Neural cell (in vitro differentiated cells): ENCODE results near the gene TRPM7.

ENCODE experiments used
- EP300 ChIP-seq: fragments of 450-650 bp; conservative IDR thresholded peaks from 2 replicates; pipeline ENCODE4 v1.6.1; 2014; ENCODE audit warnings: antibody characterized with exemption, mild to moderate bottlenecking, moderate library complexity; ENCODE audit not compliant: poor library complexity, severe bottlenecking
- RAD21 ChIP-seq: fragments of 450-650 bp; conservative IDR thresholded peaks from 2 replicates; pipeline ENCODE4 v1.6.1; 2014; ENCODE audit warnings: antibody characterized with exemption, mild to moderate bottlenecking, moderate library complexity
- TAF1 ChIP-seq: IDR thresholded peaks from 2 replicates; pipeline ENCODE4 v1.6.1; 2012; ENCODE audit warnings: low read depth
- TF ChIP-seq, protein P1 (sequence below): fragments of 450-650 bp; IDR thresholded peaks from 2 replicates; pipeline ENCODE4 v1.5.1; 2014; ENCODE audit warnings: antibody characterized with exemption, mild to moderate bottlenecking, moderate library complexity; ENCODE audit not compliant: poor library complexity, severe bottlenecking
- TF ChIP-seq, protein P2 (sequence below): IDR thresholded peaks from 2 replicates; pipeline ENCODE4 v1.6.1; 2012; ENCODE audit warnings: borderline replicate concordance

DNA sequence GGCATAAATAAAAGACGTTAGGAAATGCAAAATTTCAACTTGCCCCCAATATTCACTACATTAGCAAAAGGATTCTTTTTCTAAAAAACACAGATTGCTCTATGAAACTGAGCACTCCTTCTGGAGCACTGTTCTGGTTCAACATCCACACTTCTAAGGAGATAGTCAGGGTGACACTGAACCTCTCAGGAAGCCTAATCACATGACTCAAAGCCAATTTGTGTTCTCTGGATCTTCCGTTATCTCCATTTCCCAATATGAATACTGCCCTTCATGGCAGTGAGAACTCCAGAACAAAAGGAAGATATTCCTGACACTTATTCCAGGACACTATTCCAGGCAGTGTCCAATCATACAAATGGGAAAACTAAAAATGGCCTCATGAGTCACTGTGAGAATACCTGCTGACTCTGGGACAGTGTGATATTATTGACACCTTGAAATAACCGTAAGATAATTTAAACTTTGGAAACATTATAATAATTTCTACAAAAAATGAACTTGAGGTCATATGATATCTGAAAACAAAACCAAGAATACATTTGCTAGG is 21.4 kb upstream of the TRPM7 start:
- TF ChIP-seq, protein P1, sequence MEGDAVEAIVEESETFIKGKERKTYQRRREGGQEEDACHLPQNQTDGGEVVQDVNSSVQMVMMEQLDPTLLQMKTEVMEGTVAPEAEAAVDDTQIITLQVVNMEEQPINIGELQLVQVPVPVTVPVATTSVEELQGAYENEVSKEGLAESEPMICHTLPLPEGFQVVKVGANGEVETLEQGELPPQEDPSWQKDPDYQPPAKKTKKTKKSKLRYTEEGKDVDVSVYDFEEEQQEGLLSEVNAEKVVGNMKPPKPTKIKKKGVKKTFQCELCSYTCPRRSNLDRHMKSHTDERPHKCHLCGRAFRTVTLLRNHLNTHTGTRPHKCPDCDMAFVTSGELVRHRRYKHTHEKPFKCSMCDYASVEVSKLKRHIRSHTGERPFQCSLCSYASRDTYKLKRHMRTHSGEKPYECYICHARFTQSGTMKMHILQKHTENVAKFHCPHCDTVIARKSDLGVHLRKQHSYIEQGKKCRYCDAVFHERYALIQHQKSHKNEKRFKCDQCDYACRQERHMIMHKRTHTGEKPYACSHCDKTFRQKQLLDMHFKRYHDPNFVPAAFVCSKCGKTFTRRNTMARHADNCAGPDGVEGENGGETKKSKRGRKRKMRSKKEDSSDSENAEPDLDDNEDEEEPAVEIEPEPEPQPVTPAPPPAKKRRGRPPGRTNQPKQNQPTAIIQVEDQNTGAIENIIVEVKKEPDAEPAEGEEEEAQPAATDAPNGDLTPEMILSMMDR, result no peak
- TF ChIP-seq RAD21, result no peak
- TF ChIP-seq EP300, result no peak
- TF ChIP-seq TAF1, result no peak
- TF ChIP-seq, protein P2, sequence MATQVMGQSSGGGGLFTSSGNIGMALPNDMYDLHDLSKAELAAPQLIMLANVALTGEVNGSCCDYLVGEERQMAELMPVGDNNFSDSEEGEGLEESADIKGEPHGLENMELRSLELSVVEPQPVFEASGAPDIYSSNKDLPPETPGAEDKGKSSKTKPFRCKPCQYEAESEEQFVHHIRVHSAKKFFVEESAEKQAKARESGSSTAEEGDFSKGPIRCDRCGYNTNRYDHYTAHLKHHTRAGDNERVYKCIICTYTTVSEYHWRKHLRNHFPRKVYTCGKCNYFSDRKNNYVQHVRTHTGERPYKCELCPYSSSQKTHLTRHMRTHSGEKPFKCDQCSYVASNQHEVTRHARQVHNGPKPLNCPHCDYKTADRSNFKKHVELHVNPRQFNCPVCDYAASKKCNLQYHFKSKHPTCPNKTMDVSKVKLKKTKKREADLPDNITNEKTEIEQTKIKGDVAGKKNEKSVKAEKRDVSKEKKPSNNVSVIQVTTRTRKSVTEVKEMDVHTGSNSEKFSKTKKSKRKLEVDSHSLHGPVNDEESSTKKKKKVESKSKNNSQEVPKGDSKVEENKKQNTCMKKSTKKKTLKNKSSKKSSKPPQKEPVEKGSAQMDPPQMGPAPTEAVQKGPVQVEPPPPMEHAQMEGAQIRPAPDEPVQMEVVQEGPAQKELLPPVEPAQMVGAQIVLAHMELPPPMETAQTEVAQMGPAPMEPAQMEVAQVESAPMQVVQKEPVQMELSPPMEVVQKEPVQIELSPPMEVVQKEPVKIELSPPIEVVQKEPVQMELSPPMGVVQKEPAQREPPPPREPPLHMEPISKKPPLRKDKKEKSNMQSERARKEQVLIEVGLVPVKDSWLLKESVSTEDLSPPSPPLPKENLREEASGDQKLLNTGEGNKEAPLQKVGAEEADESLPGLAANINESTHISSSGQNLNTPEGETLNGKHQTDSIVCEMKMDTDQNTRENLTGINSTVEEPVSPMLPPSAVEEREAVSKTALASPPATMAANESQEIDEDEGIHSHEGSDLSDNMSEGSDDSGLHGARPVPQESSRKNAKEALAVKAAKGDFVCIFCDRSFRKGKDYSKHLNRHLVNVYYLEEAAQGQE, result no peak
